Mesodermal cell (in vitro differentiated cells): ENCODE results near the gene PTPRS.

ENCODE experiments used
- H3K27ac ChIP-seq: 2 replicates; pipeline ENCODE4 v1.7.0; 2013; ENCODE audit warnings: mild to moderate bottlenecking, low read depth, low read length, moderate library complexity; ENCODE audit not compliant: severe bottlenecking
- H3K36me3 ChIP-seq: 2 replicates; pipeline ENCODE4 v1.7.1; 2013; ENCODE audit warnings: mild to moderate bottlenecking, low read length, moderate library complexity; ENCODE audit not compliant: control insufficient read depth, insufficient read depth
- H3K4me1 ChIP-seq: one replicate; pipeline ENCODE4 v1.7.1; 2013; ENCODE audit warnings: mild to moderate bottlenecking, low read length; ENCODE audit not compliant: insufficient read depth, control insufficient read depth, poor library complexity, severe bottlenecking
- H3K4me3 ChIP-seq: 2 replicates; pipeline ENCODE4 v1.7.0; 2013; ENCODE audit warnings: low read length, control low read depth, mild to moderate bottlenecking; ENCODE audit not compliant: insufficient read depth, poor library complexity, severe bottlenecking; ENCODE audit errors: extremely low read depth
- H3K9me3 ChIP-seq: 2 replicates; pipeline ENCODE4 v1.7.1; 2013; ENCODE audit warnings: mild to moderate bottlenecking, low read length, moderate library complexity; ENCODE audit not compliant: control insufficient read depth
- WGBS, 2 experiments: methylation state at CpG; one replicate each; pipeline ENCODE4 v1.1.5; 2013; ENCODE audit warnings: missing lambda C conversion rate in 2 of 2; ENCODE audit not compliant: insufficient coverage in 2 of 2; 5-methylcytosine and 5-hydroxymethylcytosine counted together

PTPRS gene

DNA sequence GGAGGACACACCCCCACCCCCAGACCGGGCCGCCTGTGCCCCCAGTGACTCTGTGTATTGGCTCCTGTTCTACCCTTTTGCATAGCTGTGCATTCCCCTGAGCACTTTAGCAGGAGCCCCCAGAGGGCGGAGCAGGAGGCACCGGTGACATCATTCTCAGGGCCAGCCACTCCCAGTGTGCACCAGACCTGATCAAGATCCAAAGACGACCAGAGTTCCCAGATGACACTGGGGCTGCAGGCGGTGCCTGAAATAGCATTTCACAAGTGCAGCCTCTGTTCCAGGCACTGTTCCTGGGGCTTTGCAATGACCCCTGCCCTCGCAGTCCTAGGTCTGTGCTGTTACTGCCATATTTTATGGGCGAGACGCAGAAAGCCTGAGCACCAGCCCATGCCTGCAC lies 14.5 kb upstream of the PTPRS start:
- Histone ChIP-seq H3K36me3 (no peaks in the 10 kb centered on the region), H3K4me3 (no peak overlapping the region), H3K9me3 (no peaks in the 10 kb centered on the region), H3K27ac (no peak overlapping the region), H3K4me1 (no peaks in the 10 kb centered on the region)
- WGBS, 2 experiments: 62 to 68% methylated on average over 9 of the region's 9 CpGs

GRCh38 chr19:5354403-5354802 lies 13.8 kb upstream of the PTPRS start:
- H3K36me3 ChIP-seq: no peaks in the 10 kb centered on the region
- no peaks in the 10 kb centered on the region for H3K9me3 ChIP-seq
- no peaks in the 10 kb centered on the region for H3K4me1 ChIP-seq
- 90% methylated on average over 4 of the region's 4 CpGs for WGBS, 2 experiments
- H3K4me3 ChIP-seq: no peak overlapping the region
- H3K27ac ChIP-seq: no peak overlapping the region

- 45 to 61% methylated on average over 6 to 8 of the region's 8 CpGs for WGBS, 2 experiments
- Histone ChIP-seq H3K27ac (no peak overlapping the region), H3K4me1 (no peaks in the 10 kb centered on the region), H3K4me3 (no peak overlapping the region), H3K36me3 (no peaks in the 10 kb centered on the region), H3K9me3 (no peaks in the 10 kb centered on the region)
Observed at GRCh38 chr19:5352229-5352763, 11.7 kb upstream of the PTPRS start.

GRCh38 chr19:5351731-5352228 lies 11.2 kb upstream of the PTPRS start:
- WGBS, 2 experiments: 56 to 81% methylated on average over 2 of the region's 2 CpGs
- no peak overlapping the region for H3K4me3 ChIP-seq
- H3K27ac ChIP-seq: no peak overlapping the region
- H3K9me3 ChIP-seq: no peaks in the 10 kb centered on the region
- H3K36me3 ChIP-seq: no peaks in the 10 kb centered on the region
- no peaks in the 10 kb centered on the region for H3K4me1 ChIP-seq

- Histone ChIP-seq H3K4me3 (no peak overlapping the region), H3K36me3 (no peaks in the 10 kb centered on the region), H3K4me1 (peaks cover 5% of the 10 kb centered on the region), H3K27ac (no peak overlapping the region), H3K9me3 (no peaks in the 10 kb centered on the region)
- 60 to 64% methylated on average over 1 to 3 of the region's 3 CpGs for WGBS, 2 experiments
Observed at GRCh38 chr19:5349041-5349440, 8.4 kb upstream of the PTPRS start.

DNA sequence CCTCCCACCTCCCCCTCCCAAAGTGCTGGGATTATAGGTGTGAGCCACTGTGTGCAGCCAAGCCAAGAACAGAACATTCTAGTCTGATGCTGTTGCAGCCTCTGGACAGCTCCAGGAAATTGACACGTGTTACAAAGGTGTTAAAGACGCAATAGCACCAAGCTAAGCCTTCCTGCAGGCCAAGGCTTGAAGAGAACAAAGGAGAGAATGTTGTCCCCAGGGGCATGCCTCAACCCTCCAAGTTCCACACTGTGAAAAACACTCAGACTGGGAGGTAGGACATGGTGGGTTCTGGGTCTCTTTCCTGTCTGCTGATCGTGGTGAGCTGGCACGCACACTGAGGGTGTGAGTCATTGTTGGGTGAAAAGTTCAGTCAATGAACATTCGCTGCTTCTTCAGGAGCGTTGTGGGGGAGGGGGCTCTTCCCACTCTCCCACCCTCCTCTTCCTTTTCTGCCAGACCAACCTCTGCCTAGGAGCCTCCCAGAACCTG lies 5.3 kb upstream of the PTPRS start:
- H3K9me3 ChIP-seq: no peaks in the 10 kb centered on the region
- WGBS, 2 experiments: 39 to 44% methylated on average over 2 to 5 of the region's 6 CpGs
- H3K27ac ChIP-seq: no peak overlapping the region
- H3K36me3 ChIP-seq: no peaks in the 10 kb centered on the region
- H3K4me1 ChIP-seq: peaks cover 5% of the 10 kb centered on the region
- no peak overlapping the region for H3K4me3 ChIP-seq

DNA sequence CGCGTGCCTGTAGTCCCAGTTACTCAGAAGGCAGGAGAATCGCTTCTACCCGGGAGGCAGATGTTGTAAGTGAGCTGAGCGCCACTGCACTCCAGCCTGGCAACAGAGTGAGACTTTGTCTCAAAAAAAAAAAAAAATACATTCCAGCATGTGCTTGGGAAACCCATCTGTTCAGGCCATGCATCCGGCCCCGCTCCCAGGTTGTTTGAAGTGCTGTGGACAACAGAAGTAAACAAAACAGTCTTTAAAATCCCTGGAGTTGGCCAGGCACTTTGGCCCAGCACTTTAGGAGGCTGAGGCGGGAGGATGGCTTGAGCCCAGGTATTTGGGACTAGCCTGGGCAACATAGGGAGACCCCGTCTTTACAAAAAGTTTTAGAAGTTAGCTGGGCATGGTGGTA lies 3.2 kb upstream of the PTPRS start:
- Histone ChIP-seq H3K4me3 (no peak overlapping the region), H3K36me3 (no peaks in the 10 kb centered on the region), H3K4me1 (peaks cover 9% of the 10 kb centered on the region), H3K9me3 (no peaks in the 10 kb centered on the region), H3K27ac (no peak overlapping the region)
- WGBS, 2 experiments: 83 to 94% methylated on average over 7 to 9 of the region's 9 CpGs

- Histone ChIP-seq H3K4me1 (peaks cover 18% of the 10 kb centered on the region), H3K9me3 (no peaks in the 10 kb centered on the region), H3K27ac (no peak overlapping the region), H3K4me3 (no peak overlapping the region), H3K36me3 (no peaks in the 10 kb centered on the region)
- WGBS, 2 experiments: 79 to 84% methylated on average over 12 of the region's 12 CpGs
Observed at GRCh38 chr19:5342573-5343201, 2.1 kb upstream of the PTPRS start.

DNA sequence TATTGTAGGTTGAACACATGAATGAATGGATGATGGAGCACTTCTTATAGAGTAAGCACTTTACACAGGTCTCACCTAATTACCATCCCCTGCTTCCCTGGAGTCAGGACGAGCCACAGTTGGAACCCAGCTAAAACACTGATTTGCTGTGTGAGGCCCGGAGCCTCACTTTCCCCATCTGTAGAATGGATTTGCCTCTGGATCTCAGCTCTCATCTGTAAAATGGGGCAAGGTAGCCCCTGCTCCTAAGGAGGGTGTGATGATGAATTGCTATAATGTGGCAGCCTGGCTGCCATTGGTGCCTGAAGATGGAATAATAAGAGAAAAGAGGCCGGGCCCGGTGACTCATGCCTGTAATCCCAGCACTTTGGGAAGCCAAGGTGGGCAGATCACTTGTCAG lies 1.4 kb upstream of the PTPRS start:
- Histone ChIP-seq H3K27ac (no peak overlapping the region), H3K4me3 (no peak overlapping the region), H3K9me3 (no peaks in the 10 kb centered on the region), H3K4me1 (peaks cover 18% of the 10 kb centered on the region), H3K36me3 (no peaks in the 10 kb centered on the region)
- 77 to 84% methylated on average over 4 of the region's 4 CpGs for WGBS, 2 experiments

- 94 to 96% methylated on average over 10 of the region's 13 CpGs for WGBS, 2 experiments
- Histone ChIP-seq H3K27ac (no peak overlapping the region), H3K4me1 (peaks cover 19% of the 10 kb centered on the region), H3K9me3 (no peaks in the 10 kb centered on the region), H3K4me3 (no peak overlapping the region), H3K36me3 (no peaks in the 10 kb centered on the region)
Observed at GRCh38 chr19:5341448-5341820, 822 bp upstream of the PTPRS start.

GRCh38 chr19:5339950-5340636 lies 519 bp downstream of the PTPRS start:
- H3K36me3 ChIP-seq: no peaks in the 10 kb centered on the region
- peaks cover 16% of the 10 kb centered on the region for H3K4me1 ChIP-seq
- WGBS, 2 experiments: 1% methylated on average over 50 to 52 of the region's 73 CpGs
- peak overlapping the region; percentile 81 for H3K27ac ChIP-seq
- H3K9me3 ChIP-seq: no peaks in the 10 kb centered on the region
- peak overlapping the region; percentile 81 for H3K4me3 ChIP-seq
